HL-60 (cell line): ENCODE measurements around the gene S100A5.

Source experiments
- DNase-seq, 2 experiments: peaks; one replicate each; pipeline ENCODE4 v3.0.0-alpha.2; 2010 to 2020; ENCODE audit warnings: low read depth in 1 of 2, low spot score in 1 of 2
- H3K27ac ChIP-seq: fragments of 250-450 bp; sonication (Bioruptor Pico); replicated peaks from 2 replicates; pipeline ENCODE4 v1.5.1; 2020; ENCODE audit warnings: mild to moderate bottlenecking, moderate library complexity
- H3K27me3 ChIP-seq: fragments of 250-450 bp; sonication (Bioruptor Pico); 2 replicates; pipeline ENCODE4 v1.5.1; 2021; ENCODE audit warnings: mild to moderate bottlenecking, moderate library complexity; ENCODE audit not compliant: insufficient read depth, poor library complexity, severe bottlenecking
- H3K4me3 ChIP-seq: replicated peaks from 2 replicates; pipeline ENCODE4 v1.5.1; 2011; ENCODE audit warnings: mild to moderate bottlenecking, control low read depth, low read length; ENCODE audit not compliant: insufficient read depth
- CTCF ChIP-seq: IDR thresholded peaks from one replicate; pipeline ENCODE4 v1.5.1; 2011; ENCODE audit warnings: low read length, control low read depth, inconsistent platforms; ENCODE audit not compliant: insufficient read depth
- GABPA ChIP-seq: IDR thresholded peaks from 2 replicates; pipeline ENCODE4 v1.6.1; 2012; ENCODE audit warnings: low read depth
- POLR2AphosphoS5 ChIP-seq: IDR thresholded peaks from 2 replicates; pipeline ENCODE4 v1.6.1; 2012; ENCODE audit warnings: low read depth
- REST ChIP-seq: IDR thresholded peaks from 2 replicates; pipeline ENCODE4 v1.6.1; 2012; ENCODE audit warnings: low read depth; ENCODE audit not compliant: insufficient replicate concordance
- SPI1 ChIP-seq: IDR thresholded peaks from 2 replicates; pipeline ENCODE4 v1.6.1; 2012; ENCODE audit warnings: low read depth, mild to moderate bottlenecking, borderline replicate concordance

S100A5 gene

GRCh38 chr1:153546371-153546770 is 5.6 kb upstream of the S100A5 start:
- no peak for DNase-seq
- Histone ChIP-seq H3K27me3 (no peaks in the 10 kb centered on the region), H3K27ac (peak overlapping the region; percentile 93), H3K4me3 (peak overlapping the region; percentile 36)
- TF ChIP-seq CTCF: no peak
- no peak for TF ChIP-seq REST
- TF ChIP-seq POLR2AphosphoS5: no peak
- TF ChIP-seq SPI1: no peak
- no peak for TF ChIP-seq GABPA

- Histone ChIP-seq H3K27ac (peak within 1 kb of the TSS; percentile 93), H3K27me3 (no peaks in the 10 kb centered on the region), H3K4me3 (peak within 1 kb of the TSS; percentile 36)
- DNase-seq: peak; percentile 89 to 99
- TF ChIP-seq REST (peak; percentile 18), SPI1 (peak; percentile 71; the same call in 1 of the 2 replicates), POLR2AphosphoS5 (peak; percentile 84; the same call in 1 of the 2 replicates), CTCF (no peak), GABPA (no peak)
Observed at GRCh38 chr1:153545067-153546055, 4.6 kb upstream of the S100A5 start, which contains the start of gene S100A4. Gene S100A4 (minus strand): TSS chr1:153545806. CDS start chr1:153544794, 1,012 bp downstream.

- TF ChIP-seq POLR2AphosphoS5 (no peak; the same call in 1 of the 2 replicates), REST (no peak), SPI1 (no peak), CTCF (no peak), GABPA (no peak)
- no peak for DNase-seq
- H3K27me3 ChIP-seq: no peaks in the 10 kb centered on the region
- peak overlapping the region; percentile 36 for H3K4me3 ChIP-seq
- peak overlapping the region; percentile 93 for H3K27ac ChIP-seq
Observed at GRCh38 chr1:153544453-153545066, 3.8 kb upstream of the S100A5 start.
